Measurements from ENCODE around the gene MUS81. TPM values are rescaled to one million over a fixed set of nuclear protein-coding genes. Genes with fewer than 3 reads are reported as not detected.

MUS81 gene
- total RNA-seq, 1 donor from 2014 or later = 35.5 TPM

DNA sequence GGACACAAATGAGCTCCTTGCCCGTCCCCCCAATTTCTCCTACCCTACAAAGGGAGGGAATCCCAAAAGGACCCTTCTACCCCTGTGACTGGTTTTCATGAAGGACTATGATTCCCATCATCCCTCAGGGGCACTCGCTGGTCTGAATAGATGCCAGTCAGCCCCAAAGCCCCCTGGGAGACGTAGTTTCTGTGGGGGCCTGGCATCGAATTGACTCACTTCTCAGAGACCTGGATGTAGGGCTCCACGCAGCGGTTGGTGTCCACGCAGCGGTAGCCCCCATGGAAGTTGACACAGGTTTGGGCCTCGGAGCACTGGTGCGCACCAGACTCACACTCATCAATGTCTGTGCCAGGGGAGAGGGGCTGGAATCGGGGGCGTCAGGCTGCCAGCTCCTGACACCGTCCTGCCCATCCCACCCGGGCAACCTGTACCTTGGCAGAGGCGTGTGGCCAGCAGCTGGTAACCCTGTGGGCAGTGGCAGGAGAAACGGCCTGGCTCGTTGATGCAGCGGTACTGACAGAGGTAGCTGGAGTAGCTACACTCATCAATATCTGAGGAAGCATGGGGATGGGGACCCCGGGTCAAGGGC lies 7.9 kb downstream of the MUS81 start:
- ATAC-seq (no peak), DNase-seq (ENCODE audit: missing footprints) (peak; percentile 64)
- intact Hi-C loops (cut with DNase I) = no loop called here

DNA sequence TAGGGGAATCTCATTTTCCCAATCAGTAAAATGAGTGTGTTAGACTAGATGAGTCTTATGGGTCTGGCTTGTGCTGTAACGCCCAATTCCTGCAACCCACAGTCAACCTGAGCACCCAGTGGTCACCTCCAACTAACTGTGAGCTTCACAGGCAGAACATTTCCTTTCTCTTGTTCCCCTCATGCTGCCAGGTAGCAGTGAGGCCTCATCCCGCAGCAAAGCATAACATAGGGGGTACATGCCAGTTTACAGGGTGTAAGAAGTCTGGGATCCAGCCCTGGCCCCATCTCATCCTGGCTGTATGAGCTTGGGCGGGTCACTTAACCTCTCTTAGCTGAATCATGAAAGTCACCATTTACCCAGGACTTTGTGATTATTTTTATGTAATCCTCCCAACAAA lies 8.7 kb downstream of the MUS81 start:
- intact Hi-C loops (cut with DNase I) = no loop called here
- no peak for DNase-seq (ENCODE audit: missing footprints)
- ATAC-seq = no peak

DNA sequence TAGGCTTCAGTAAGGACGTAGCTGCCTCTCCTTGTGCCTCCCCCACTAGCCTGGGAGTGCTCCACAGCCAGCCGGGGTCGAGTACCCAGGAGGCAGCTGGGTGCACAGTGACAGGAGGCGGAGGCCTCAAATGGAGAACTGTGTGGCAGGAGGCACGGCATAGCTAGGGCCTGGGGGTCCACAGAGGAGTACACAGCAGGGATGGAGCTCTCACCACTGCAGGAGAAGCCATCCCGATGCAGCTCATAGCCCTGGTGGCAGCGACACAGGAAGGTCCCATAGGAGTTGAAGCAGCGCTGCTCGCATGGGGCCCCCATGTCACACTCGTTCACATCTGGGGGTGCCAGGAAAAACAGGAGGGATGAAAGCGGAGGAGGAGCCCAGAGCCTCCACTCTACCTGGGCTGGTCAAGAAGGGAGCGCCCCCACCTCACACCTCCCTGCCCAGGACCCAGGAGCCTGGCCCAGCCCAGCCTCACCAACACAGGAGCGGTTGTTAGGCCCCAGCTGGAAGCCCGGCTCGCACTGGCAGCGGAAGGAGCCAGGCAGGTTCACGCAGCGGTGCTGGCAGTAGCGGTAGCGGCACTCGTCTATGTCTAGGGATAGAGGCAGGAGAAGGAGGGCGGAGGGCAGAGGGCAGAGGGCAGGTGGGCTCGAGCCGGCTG lies 9.5 kb downstream of the MUS81 start:
- ATAC-seq = no peak
- DNase-seq (ENCODE audit: missing footprints) = peak; percentile 57
- intact Hi-C loops (cut with DNase I) = no loop called here

DNA sequence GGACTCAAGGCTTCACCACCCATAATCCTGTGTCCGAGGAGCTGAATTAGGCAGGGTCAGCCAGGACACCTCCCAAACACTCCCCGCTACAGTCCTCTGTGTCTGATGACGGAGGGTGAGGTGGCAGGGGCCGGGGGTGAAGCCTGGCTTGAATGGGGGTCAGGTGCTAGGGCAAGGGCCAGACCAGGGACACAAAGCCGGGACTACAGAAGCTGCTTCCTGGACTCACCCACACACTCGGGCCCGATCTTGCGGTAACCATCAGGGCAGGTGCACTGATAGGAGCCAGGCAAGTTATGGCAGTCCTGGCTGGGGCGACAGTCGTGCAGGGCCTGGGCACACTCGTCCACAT lies 10.1 kb downstream of the MUS81 start:
- intact Hi-C loops (cut with DNase I) = no loop called here
- ATAC-seq (no peak), DNase-seq (ENCODE audit: missing footprints) (no peak)

DNA sequence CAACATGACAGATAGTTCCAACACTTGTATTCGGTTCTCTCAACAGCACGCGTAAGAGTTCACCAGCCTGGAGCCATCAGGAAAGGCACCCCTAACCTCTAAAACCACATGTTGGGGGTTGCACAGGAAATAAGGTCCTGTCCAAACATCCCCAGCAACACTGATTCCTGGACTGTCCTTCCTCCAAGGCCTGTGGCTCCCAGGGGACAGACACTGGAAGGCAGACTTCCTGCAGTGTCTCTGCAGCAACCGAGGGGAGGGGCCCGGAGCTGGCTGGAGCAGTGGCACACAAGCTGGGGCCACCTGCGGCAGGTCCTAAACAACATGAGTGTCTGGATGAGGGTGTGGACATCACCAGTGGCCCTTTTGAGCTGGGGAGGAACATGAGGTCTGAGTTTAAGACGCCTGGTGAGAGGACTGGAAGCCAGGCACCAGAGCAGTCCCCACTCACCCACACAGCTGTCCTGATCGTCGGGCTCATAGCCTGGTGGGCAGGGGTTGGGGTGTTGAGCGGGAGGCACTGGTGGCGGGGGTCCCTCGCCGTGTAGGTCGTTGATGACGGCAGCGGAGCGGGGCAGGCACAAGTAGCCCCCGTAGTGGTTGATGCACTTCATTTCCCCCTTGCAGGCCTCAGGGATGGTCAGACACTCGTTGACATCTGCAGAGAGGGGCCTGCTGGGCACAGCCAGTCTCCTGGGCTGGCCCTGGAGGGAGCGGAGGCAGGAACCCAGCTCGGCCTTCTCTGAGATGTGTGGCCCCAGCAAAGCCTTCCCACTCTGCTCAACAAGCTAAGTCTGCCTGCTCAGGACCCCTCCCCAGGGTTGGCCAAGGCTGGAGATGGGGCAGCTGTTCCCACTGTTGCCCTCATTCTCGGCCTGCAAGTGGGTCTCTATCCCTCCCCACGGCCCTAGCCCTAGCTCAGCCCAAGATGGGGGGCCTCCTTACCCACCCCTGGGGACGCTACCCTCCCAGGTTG lies 10.8 kb downstream of the MUS81 start:
- intact Hi-C loops (cut with DNase I) = no loop called here

DNA sequence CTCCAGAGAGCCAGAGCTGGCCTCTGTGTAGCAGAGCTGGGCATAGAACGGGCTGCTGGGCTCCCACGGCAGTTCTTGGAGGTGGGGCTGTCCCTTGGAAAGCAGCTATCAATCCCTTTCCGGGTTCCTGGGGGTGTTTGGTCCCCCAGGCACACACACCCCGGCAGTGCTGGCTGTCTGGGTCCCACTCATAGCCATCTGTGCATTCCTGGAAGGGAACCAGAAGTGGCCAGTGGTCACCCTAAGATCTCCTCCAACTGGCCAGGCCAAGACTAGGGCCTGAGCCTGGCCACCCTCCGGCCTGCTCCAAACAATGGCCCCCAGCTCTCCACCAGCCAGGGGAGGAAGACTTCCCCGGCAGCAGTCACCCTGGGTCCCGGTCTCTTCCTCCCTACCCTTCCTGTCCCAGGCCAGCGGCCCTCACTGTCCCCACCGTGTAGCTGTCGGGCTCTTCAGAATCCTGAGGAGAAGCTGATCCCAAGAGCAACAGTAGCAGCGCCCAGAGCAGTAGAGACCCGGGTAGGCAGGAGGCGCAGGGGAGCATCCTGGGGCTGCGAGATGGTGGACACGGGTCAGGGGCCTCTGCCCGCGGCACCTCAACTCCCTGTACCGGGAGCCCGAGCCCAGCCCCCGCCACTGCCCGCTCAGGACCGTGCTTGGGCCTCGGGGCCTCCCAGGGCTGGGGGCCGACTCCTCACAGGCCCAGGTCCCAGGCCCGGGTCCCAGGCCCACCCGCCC lies 11.7 kb downstream of the MUS81 start:
- DNase-seq (ENCODE audit: missing footprints) = peak; percentile 45

More for the DNA sequence above, 10.8 kb downstream of the MUS81 start:
- ATAC-seq (no peak), DNase-seq (ENCODE audit: missing footprints) (peak; percentile 73)

DNA sequence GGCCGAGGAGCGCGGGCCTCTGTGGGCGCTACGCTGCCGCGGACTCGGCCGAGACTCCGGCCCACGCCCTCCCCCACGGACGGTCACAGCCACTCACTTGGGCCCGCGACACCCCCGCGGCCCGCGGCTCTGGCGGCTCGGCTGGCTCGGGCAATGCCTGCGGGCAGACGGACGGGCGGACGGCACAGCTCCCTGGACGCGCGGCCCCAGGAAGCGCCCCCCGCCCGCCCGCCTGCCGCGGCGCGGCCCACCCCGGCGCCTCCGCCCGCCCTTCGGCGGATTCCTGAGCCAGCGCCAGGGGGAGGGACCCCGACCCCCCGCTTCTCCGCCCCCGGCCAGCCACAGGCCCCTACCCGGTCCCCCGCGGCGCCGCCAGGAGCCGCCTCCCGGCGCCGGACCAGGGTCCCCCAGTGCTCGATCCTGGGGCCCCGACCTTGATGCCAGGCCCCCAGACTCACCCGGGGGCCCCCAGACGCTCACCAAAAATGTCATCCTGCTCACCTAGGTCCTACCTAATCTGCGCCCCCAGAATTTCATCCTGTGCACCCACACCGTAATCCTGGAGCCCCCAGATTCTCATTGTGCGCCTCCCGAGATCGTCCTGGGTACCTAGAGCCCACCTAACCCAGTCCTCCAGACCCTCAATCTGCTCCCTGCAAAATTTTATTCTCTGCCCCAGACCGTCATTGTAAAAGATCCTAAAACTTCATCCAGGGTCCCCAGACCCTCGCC lies 12.5 kb downstream of the MUS81 start, which contains the start of gene EFEMP2:
Gene EFEMP2 (minus strand): TSS at position 215 of the 732 bp plus-strand sequence. CDS start 446 bp downstream, outside the sequence.
- intact Hi-C loops (cut with DNase I) = loop anchor here (1.0 kb wide), 1 partner anchor 12 kb away; the partner anchor contains the start of gene MUS81
- peak; percentile 79 for DNase-seq (ENCODE audit: missing footprints)
- peak; percentile 43 for ATAC-seq

More for the DNA sequence above, 11.7 kb downstream of the MUS81 start:
- intact Hi-C loops (cut with DNase I) = no loop called here
- ATAC-seq = peak; percentile 1

DNA sequence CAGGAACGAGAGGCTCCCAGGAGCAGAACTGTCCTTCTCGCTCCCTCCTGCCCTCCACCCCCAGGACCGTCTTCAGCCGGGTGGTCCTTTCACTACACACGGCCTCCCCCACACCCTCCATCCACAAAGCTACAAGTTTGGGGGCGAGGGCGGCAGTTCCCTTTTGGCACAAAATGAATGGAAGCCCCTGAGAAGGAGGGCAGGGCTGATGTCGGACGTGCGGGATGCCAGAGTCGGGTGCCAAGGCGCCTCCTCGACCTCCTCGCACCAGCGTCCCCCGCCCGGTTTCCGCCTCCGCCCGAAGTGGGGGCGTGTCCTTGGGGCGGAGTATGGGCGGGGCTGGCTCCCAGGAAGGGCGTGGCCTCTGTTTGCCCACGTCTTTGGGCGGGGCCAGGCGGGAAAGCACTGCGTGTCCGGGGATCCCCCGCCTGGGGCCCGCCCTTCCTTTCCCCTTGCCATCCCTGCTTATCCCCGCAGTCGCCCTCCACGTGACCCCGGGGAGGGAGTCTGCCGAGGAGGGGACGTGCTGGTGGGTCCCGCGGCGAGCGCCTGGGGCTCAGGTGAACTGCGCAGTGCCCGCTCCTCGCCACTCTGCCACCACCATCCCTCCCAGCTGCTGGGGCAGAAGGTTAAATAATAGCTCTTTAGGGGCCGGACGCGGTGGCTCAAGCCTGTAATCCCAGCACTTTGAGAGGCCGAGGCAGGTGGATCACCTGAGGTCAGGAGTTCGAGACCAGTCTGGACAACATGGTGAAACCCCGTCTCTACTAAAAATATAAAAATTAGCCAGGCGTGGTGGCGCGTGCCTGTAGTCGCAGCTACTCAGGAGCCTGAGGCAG lies 13.3 kb downstream of the MUS81 start:
- DNase-seq (ENCODE audit: missing footprints) (peak; percentile 98), ATAC-seq (peak; percentile 96)
- intact Hi-C loops (cut with DNase I) = loop anchor here (1.0 kb wide), 1 partner anchor 13 kb away; the partner anchor contains the start of gene MUS81

DNA sequence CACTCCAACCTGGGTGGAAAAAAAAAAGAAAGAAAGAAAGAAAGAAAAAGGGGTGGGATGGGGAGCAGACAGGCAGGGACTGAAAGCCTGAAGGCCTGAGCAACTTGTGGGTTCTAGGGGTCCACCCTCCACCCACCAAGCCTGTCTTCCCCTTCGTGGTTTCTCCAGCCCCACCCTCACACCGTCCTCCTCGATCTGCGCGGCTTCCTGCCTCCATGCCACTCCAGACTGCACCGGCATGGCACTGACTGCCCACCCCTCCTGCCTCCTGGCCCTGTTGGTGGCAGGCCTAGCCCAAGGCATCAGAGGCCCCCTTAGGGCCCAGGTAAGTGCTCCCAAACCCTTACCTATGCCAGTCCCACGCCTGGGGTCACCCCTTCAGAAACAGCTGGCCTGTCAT lies 19.4 kb downstream of the MUS81 start, which contains the start of gene CTSW:
Gene CTSW (plus strand): TSS at position 221 of the 400 bp plus-strand sequence. CDS start 18 bp downstream, at position 239.
- no peak for ATAC-seq
- intact Hi-C loops (cut with DNase I) = no loop called here
- peak; percentile 62 for DNase-seq (ENCODE audit: missing footprints)

DNA sequence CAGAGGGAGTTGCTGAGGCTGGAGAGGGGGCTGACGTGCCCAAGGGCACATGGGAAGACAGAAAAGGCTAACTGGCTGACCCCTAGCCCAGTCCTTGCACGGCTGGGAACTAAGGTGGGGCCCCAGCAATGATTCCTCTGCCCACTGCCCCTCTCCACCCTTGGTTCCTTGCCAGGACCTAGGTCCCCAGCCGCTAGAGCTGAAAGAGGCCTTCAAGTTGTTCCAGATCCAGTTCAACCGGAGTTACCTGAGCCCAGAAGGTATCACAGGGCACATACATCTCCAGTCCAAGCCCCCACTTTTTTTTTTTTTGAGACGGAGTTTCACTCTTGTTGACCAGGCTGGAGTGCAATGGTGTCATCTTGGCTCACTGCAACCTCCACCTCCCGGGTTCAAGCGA lies 19.8 kb downstream of the MUS81 start:
- intact Hi-C loops (cut with DNase I) = no loop called here
- ATAC-seq = no peak
- peak; percentile 16 for DNase-seq (ENCODE audit: missing footprints)

DNA sequence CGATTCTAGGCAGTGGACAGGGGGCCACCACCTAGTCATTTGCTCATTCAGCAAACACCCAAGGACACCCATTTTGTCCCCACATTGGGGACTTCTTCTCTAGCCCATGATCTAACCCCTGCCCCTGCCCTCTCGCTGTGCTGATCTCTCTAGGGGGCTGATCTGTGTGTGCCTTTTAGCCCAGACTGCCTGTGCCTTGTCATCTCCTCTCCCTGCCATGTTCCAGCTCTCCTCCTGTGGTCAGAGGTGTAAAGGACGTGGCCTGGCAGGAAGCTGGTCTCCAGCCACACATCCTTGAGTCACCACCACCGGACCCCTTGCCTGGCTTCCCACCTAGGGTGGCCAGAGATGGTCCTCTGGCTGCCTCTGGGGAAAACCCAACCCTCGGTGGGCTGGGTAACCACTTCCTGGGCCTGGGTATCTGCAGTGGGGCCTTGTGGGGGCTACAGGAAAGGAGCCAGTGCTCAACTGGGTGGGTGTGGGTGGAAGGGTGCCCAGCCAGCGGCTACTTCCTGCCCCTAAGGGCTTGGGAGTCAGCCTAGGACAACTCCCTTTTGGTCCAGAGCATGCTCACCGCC lies 20.7 kb downstream of the MUS81 start:
- ATAC-seq = no peak
- intact Hi-C loops (cut with DNase I) = no loop called here
- DNase-seq (ENCODE audit: missing footprints) = peak; percentile 35

DNA sequence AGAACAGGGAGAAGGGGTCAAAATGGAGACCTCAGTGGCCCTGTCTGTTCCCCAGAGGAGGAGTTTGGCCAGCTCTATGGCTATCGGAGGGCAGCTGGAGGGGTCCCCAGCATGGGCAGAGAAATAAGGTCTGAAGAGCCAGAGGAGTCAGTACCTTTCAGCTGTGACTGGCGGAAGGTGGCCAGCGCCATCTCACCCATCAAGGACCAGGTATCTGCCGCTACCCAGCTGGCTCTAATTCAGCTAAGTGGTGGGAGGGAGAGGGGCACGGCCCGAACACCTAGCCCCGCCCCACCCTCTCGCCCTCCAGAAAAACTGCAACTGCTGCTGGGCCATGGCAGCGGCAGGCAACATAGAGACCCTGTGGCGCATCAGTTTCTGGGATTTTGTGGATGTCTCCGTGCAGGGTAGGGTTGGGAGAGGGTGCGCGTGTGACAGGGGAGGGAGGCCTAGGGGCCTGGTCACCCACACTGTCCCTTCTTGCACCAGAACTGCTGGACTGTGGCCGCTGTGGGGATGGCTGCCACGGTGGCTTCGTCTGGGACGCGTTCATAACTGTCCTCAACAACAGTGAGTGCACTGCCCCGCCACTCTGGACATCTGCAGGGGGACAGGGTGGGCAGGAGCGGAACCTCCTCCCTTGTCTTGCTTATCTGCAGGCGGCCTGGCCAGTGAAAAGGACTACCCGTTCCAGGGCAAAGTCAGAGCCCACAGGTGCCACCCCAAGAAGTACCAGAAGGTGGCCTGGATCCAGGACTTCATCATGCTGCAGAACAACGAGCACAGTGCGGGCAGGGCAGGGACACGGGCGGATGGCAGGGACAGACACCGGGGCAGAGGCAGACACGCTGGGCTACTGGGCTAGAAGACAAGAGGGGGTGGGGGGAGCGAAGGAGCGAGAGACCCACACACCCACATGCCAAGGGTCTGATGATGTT lies 22.2 kb downstream of the MUS81 start:
- intact Hi-C loops (cut with DNase I) = no loop called here
- no peak for DNase-seq (ENCODE audit: missing footprints)
- ATAC-seq = no peak

DNA sequence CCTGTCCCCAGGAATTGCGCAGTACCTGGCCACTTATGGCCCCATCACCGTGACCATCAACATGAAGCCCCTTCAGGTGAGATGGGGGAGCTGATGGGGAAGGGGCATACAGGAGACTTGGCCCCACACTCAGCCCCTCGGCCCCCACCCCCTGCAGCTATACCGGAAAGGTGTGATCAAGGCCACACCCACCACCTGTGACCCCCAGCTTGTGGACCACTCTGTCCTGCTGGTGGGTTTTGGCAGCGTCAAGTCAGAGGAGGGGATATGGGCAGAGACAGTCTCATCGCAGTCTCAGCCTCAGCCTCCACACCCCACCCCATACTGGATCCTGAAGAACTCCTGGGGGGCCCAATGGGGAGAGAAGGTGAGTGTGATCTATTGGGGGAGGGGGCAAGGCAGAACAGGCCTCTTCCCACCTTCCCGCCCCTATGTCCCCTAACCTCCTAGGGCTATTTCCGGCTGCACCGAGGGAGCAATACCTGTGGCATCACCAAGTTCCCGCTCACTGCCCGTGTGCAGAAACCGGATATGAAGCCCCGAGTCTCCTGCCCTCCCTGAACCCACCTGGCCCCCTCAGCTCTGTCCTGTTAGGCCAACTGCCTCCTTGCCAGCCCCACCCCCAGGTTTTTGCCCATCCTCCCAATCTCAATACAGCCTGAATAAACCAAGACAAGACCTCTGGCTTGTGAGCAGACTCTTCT lies 23.0 kb downstream of the MUS81 start:
- DNase-seq (ENCODE audit: missing footprints) (no peak), ATAC-seq (no peak)
- intact Hi-C loops (cut with DNase I) = no loop called here

DNA sequence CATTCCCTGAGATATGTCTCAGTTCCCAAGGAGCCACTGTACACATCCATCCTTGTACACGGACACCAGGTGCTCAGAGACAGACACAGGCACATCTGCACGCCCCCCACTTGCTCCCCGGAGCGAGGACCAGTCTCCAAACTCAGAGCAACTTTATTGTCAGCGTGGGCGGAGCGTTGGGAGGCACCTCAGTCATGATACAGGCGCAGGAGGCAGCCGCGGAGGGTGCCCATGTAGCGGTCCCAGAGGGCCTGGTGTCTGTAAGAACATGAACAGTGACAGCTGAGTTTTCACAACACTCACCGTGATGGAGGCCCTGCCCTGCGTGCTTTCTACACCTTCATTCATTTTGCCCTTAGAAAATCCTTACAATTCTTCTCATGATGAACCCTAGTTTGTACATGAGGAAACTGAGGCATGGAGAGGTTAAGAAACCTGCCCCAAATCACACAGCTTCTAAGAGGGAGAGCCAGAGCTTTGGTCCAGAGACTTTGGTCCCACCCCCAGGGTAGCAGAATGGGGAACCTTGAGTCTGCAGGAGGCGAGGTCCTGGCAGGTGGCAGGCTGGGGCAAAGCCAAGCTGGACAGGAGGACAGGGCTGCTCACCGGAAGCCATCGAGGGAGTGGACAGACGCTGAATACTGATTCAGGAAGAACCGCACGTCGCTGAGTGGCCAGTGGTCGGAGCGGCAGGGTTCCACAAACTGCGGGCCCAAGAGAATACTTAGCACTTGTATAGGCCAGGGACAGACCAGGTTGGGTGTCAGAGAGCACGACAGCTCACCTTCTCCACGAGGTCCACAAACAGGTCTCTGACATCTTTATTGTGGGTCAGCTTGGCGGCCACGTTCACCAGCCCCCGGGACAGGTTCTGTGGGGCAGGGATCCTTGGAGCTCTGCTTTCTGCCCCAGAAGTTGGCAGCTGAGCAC lies 23.8 kb downstream of the MUS81 start:
- intact Hi-C loops (cut with DNase I) = loop anchor here (1.0 kb wide), 1 partner anchor 104 kb away; no protein-coding TSS in a partner anchor
- no peak for DNase-seq (ENCODE audit: missing footprints)
- no peak for ATAC-seq

Measured in Right ventricle myocardium inferior (tissue), 1 donor.